IMR-90 (cell line): ENCODE data around the gene FBXO15.

Experiments
- FOS ChIP-seq: fragments of 150-350 bp; IDR thresholded peaks from 2 replicates; pipeline ENCODE4 v1.6.1; 2016; ENCODE audit warnings: low read depth, low read length
- POLR2A ChIP-seq: IDR thresholded peaks from 2 replicates; pipeline ENCODE4 v1.6.1; 2012; ENCODE audit warnings: mild to moderate bottlenecking, low read depth, low read length
- SMC3 ChIP-seq: fragments of 150-350 bp; IDR thresholded peaks from 2 replicates; pipeline ENCODE4 v1.6.1; 2016; ENCODE audit warnings: low read depth, mild to moderate bottlenecking, antibody characterized with exemption, low read length, moderate library complexity
- TF ChIP-seq, protein P1 (sequence below): fragments of 150-350 bp; IDR thresholded peaks from 2 replicates; pipeline ENCODE4 v1.6.1; 2017; ENCODE audit warnings: mild to moderate bottlenecking, antibody characterized with exemption, low read length, low read depth
- TF ChIP-seq, protein P2 (sequence below): conservative IDR thresholded peaks from 2 replicates; pipeline ENCODE4 v1.5.1; 2012; ENCODE audit warnings: mild to moderate bottlenecking, low read depth, low read length, improper control_type of control experiment

DNA sequence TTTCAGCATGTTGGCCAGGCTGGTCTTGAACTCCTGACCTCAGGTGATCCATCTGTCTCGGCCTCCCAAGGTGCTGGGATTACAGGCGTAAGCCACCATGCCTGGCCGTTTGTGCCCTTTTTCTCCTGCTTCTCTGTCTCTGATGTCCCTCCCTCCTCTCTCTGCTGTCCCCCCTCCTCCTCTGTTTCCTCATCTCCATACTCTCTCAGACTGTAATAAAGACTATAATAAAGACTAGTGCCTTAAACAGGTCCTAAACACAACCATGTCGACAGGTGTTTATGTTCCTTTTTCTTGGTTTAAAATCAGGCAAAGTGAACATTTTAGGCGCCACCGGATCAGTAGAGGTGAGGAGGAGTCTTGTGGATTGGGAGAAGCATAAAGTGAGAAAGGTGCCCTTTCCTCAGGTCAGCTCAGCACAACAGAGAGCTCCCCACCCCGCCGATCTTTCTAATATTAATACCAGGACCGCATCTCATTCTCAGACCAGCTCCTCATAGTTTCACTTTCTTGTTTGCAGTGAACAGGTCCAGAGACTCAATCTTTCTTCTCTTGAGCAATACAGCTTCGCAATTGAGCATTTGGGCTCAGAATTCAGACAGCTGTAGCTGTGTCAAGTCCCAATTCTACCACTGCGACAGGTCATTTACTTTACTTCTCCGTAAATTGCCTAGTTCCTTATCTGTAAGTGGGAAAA, 24.4 kb upstream of the FBXO15 start:
- no peak for TF ChIP-seq SMC3
- TF ChIP-seq, protein P1, sequence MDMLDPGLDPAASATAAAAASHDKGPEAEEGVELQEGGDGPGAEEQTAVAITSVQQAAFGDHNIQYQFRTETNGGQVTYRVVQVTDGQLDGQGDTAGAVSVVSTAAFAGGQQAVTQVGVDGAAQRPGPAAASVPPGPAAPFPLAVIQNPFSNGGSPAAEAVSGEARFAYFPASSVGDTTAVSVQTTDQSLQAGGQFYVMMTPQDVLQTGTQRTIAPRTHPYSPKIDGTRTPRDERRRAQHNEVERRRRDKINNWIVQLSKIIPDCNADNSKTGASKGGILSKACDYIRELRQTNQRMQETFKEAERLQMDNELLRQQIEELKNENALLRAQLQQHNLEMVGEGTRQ: no peak
- TF ChIP-seq, protein P2, sequence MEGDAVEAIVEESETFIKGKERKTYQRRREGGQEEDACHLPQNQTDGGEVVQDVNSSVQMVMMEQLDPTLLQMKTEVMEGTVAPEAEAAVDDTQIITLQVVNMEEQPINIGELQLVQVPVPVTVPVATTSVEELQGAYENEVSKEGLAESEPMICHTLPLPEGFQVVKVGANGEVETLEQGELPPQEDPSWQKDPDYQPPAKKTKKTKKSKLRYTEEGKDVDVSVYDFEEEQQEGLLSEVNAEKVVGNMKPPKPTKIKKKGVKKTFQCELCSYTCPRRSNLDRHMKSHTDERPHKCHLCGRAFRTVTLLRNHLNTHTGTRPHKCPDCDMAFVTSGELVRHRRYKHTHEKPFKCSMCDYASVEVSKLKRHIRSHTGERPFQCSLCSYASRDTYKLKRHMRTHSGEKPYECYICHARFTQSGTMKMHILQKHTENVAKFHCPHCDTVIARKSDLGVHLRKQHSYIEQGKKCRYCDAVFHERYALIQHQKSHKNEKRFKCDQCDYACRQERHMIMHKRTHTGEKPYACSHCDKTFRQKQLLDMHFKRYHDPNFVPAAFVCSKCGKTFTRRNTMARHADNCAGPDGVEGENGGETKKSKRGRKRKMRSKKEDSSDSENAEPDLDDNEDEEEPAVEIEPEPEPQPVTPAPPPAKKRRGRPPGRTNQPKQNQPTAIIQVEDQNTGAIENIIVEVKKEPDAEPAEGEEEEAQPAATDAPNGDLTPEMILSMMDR: no peak
- TF ChIP-seq POLR2A: no peak
- no peak for TF ChIP-seq FOS
